DMS153 treated with DMSO at 0.1 percent for 48 hours (cell line): Measurements from ENCODE around the gene DYRK1A.
"Not testable (repeated sequence)": the region's sequence is repeated elsewhere in the genome, so short reads cannot be mapped to it uniquely, and the experiment has no call there.

Experiments
- DNase-seq: peaks from one replicate; lab custom pipeline; 2025; ENCODE audit not compliant: unreplicated experiment; lab: John Stamatoyannopoulos, UW

Gene DYRK1A

GRCh38 chr21:37547615-37548200 is 181.1 kb downstream of the DYRK1A start:
- no peak for DNase-seq

- DNase-seq = no peak
Observed at GRCh38 chr21:37548521-37548981, 182.0 kb downstream of the DYRK1A start.

GRCh38 chr21:37549730-37550129 is 183.2 kb downstream of the DYRK1A start:
- not testable (repeated sequence) for DNase-seq

GRCh38 chr21:37550157-37550556 is 183.6 kb downstream of the DYRK1A start:
- DNase-seq = no peak

- DNase-seq = no peak
Observed at GRCh38 chr21:37550618-37551330, 184.2 kb downstream of the DYRK1A start.

GRCh38 chr21:37551331-37551992 is 184.9 kb downstream of the DYRK1A start:
- DNase-seq = no peak

GRCh38 chr21:37551993-37552355 is 185.4 kb downstream of the DYRK1A start:
- no peak for DNase-seq

- DNase-seq = no peak
Observed at GRCh38 chr21:37552496-37553029, 186.0 kb downstream of the DYRK1A start.

- DNase-seq = no peak
Observed at GRCh38 chr21:37553078-37553481, 186.5 kb downstream of the DYRK1A start.

- no peak for DNase-seq
Observed at GRCh38 chr21:37554661-37555379, 188.2 kb downstream of the DYRK1A start.

- DNase-seq = no peak
Observed at GRCh38 chr21:37555672-37556261, 189.2 kb downstream of the DYRK1A start.

- DNase-seq = no peak
Observed at GRCh38 chr21:37557261-37557950, 190.8 kb downstream of the DYRK1A start.

GRCh38 chr21:37558676-37559211 is 192.2 kb downstream of the DYRK1A start:
- DNase-seq = no peak

- no peak for DNase-seq
Observed at GRCh38 chr21:37560385-37560784, 193.8 kb downstream of the DYRK1A start.

GRCh38 chr21:37561506-37561905 is 194.9 kb downstream of the DYRK1A start:
- no peak for DNase-seq

GRCh38 chr21:37561941-37562919 is 195.7 kb downstream of the DYRK1A start:
- DNase-seq = no peak

- no peak for DNase-seq
Observed at GRCh38 chr21:37562920-37563640, 196.5 kb downstream of the DYRK1A start.

GRCh38 chr21:37563641-37564340 is 197.2 kb downstream of the DYRK1A start:
- DNase-seq = peak; percentile 73
